Fibroblast of pulmonary artery (primary cell): Measurements from ENCODE around the gene CDH20.

Experiments used
- DNase-seq: peaks from one replicate; pipeline ENCODE4 v3.0.0-alpha.2; 2010; ENCODE audit warnings: low read depth
- H3K4me3 ChIP-seq: replicated peaks from 2 replicates; pipeline ENCODE4 v1.5.1; 2011; ENCODE audit warnings: low read depth, mild to moderate bottlenecking, control low read depth, low read length, moderate library complexity
- TF ChIP-seq, protein P1 (sequence below): IDR thresholded peaks from 2 replicates; pipeline ENCODE4 v1.5.1; 2011; ENCODE audit warnings: mild to moderate bottlenecking, control low read depth, low read length, inconsistent platforms; ENCODE audit errors: missing control alignments

CDH20 gene

DNA sequence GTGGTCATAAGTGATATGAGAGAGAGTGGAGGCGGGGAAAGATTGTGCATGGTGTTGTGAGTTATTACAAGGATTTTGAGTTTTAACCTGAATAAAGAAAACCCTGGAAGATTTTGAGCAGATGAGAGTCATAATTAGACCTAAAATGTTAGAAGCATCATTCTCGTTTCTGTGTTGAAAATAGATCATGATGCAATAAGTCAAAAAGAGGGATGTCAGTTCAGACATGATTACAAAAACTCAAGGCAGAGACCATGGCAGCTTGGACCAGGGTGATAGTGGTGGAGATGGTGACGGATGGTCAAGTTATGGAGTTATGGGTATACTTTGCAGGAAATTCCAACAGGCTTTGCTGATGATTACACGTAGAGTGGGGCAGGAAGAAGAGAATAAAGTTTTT is 267.2 kb downstream of the CDH20 start:
- no peak overlapping the region for H3K4me3 ChIP-seq
- TF ChIP-seq, protein P1, sequence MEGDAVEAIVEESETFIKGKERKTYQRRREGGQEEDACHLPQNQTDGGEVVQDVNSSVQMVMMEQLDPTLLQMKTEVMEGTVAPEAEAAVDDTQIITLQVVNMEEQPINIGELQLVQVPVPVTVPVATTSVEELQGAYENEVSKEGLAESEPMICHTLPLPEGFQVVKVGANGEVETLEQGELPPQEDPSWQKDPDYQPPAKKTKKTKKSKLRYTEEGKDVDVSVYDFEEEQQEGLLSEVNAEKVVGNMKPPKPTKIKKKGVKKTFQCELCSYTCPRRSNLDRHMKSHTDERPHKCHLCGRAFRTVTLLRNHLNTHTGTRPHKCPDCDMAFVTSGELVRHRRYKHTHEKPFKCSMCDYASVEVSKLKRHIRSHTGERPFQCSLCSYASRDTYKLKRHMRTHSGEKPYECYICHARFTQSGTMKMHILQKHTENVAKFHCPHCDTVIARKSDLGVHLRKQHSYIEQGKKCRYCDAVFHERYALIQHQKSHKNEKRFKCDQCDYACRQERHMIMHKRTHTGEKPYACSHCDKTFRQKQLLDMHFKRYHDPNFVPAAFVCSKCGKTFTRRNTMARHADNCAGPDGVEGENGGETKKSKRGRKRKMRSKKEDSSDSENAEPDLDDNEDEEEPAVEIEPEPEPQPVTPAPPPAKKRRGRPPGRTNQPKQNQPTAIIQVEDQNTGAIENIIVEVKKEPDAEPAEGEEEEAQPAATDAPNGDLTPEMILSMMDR = no peak
- DNase-seq = no peak

DNA sequence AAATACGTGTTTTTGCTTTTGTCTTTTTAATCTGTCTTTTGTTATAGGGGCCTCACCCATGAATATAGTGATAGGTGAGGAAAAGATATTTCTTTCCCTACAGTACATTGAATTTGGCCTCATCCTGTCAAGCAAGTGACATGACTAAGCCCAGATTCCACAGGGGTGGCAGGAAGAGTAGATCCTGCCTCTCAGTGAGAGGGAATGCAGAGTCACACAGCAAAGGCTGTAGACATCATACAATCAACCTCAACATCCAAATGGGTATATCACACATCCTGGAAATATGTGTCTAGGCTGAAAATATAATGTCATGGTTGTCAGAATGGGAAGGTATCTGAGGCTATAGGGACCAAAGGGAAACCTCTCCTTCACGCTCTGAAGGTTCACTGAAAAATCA is 269.6 kb downstream of the CDH20 start:
- no peak for DNase-seq

More for the DNA sequence above, 269.6 kb downstream of the CDH20 start:
- no peak overlapping the region for H3K4me3 ChIP-seq
- TF ChIP-seq, protein P1 = no peak
